GM12873 (cell line): ENCODE results near the gene HOXA11.

Experiments
- CTCF ChIP-seq: IDR thresholded peaks from 2 replicates; pipeline ENCODE4 v1.5.1; 2012; ENCODE audit warnings: low read depth, mild to moderate bottlenecking, moderate library complexity, low read length, control low read depth; ENCODE audit not compliant: insufficient read depth; ENCODE audit errors: missing control alignments

Gene HOXA11

GRCh38 chr7:27183682-27184336 is 1.2 kb downstream of the HOXA11 start:
- no peak for TF ChIP-seq CTCF

- no peak for TF ChIP-seq CTCF
Observed at GRCh38 chr7:27182861-27183681, 2.0 kb downstream of the HOXA11 start.

- no peak for TF ChIP-seq CTCF
Observed at GRCh38 chr7:27182285-27182841, 2.7 kb downstream of the HOXA11 start.

- no peak for TF ChIP-seq CTCF
Observed at GRCh38 chr7:27181795-27182275, 3.2 kb downstream of the HOXA11 start.

DNA sequence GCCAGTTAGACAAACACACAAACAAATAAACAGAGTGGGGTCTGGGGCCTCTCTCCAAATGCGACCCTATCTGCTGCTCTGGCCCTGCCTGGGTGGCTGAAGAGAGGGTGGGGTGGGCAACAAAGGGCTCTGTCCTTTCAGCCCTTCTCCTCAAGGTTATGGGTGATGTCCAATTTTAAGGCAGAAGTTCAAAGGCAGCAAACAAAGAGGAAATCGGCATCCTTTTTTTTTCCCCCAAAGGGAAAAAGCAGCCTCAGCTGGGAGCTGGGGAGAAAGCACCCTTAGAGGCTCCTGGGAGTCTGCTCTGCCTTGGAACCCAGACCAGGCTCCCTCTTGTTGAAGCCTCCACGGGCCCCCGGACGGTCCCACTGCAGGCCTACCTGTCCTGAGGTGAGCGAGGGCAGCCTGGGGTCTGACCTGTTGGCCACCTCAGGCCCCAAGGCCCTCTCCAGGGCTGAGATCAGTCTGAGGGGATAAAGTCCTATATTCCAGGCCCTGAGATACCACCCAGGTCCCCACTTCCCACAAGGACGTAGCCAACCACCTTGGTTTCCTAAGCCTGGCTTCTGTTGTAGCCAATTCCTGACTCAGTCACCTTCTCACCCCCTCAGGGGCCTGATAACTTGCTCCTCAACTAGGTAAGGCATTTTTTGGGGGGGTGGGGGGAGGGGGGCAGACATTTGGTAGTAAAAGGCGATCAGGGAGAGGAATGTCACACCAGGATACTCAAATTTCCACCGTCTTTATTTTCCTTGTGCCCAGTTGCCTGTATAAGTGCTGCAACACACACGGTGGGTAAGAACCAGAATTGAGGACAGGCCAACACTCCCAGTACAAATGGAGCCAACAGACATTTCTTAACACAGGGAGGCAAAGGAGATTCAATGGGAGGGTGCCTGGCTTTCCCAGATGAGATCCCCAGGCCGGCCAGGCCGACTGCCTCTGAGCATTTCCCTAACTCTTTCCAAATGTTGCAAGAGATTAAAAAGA is 4.3 kb downstream of the HOXA11 start:
- TF ChIP-seq CTCF: no peak

GRCh38 chr7:27179503-27180430 is 5.3 kb downstream of the HOXA11 start:
- peak; percentile 63 for TF ChIP-seq CTCF
